Cerebellar cortex (tissue), 1 donor: ENCODE measurements around the gene PRSS57.

Experiments
- DNase-seq: peaks from one replicate; pipeline ENCODE4 v3.0.0-alpha.2; 2015; ENCODE audit warnings: low spot score

The PRSS57 gene

DNA sequence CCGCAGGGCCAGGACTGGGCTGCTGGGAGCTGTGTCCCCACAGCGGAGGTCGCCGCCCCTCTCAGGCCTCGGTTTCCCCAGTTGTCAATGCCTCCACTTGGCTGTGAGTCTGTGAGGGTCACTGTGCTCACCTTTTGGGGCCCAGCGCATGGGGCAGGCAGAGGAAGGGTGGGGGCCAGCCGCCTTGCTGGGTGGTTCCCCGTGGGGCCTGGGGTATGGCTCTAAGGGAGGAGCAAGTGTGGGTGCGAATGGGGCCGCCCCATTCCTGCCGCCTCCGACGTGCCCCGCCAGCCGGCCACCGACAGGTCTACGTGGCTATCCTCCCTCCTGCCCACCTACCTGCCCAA, 56.4 kb downstream of the PRSS57 start:
- no peak for DNase-seq
